GM21717 (cell line): Measurements from ENCODE around the gene LOXL4.

ENCODE experiments used
- ATAC-seq: cut with Tn5 transposase; IDR thresholded peaks from one replicate; pipeline ENCODE4 v1.9.1; 2021; ENCODE audit warnings: mild to moderate bottlenecking, moderate library complexity; ENCODE audit not compliant: unreplicated experiment

LOXL4 gene

GRCh38 chr10:98295907-98296306 lies 27.9 kb upstream of the LOXL4 start:
- no peak for ATAC-seq

GRCh38 chr10:98295401-98295811 lies 27.4 kb upstream of the LOXL4 start:
- ATAC-seq: peak; percentile 59

DNA sequence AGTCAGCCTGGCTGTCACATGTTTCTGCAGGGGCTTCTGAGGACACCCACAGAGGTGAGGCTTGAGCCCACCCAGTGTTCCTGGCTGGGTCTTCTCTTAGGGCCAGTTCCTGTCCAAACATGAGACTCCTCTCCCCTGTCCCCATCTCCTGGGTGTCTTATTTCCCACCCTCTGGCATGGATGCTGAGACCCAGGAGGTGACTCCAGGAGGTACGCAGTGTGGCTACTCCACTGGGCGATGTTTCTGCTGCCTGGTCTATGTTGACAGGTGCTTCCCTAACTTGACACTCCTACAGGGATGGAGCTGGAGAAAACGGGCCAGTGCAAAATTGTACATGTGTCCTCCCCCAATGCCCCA lies 26.3 kb upstream of the LOXL4 start:
- ATAC-seq: no peak

GRCh38 chr10:98293550-98294269 lies 25.7 kb upstream of the LOXL4 start:
- no peak for ATAC-seq

DNA sequence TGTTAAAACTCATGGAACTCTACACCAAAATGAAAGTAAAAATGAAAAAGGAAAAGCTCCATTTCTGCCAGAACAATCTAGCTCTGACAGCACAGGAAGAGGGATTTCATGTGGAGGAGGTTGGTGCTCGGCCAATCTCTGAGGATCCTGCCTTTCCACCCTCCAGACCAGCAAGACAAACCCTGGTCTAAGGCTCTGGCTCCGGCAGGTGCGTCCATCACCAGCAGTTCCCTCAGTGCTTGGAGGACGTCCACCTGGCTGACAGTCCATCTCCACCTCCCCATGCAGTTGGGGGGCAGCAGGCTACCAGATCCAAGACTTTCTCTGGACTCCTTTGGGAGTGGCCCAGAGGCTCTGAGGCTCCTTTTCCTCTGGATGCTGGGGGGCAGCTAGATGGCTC lies 25.0 kb upstream of the LOXL4 start:
- ATAC-seq: no peak

GRCh38 chr10:98289802-98290209 lies 21.8 kb upstream of the LOXL4 start:
- no peak for ATAC-seq

- ATAC-seq: no peak
Observed at GRCh38 chr10:98287321-98287720, 19.3 kb upstream of the LOXL4 start.

DNA sequence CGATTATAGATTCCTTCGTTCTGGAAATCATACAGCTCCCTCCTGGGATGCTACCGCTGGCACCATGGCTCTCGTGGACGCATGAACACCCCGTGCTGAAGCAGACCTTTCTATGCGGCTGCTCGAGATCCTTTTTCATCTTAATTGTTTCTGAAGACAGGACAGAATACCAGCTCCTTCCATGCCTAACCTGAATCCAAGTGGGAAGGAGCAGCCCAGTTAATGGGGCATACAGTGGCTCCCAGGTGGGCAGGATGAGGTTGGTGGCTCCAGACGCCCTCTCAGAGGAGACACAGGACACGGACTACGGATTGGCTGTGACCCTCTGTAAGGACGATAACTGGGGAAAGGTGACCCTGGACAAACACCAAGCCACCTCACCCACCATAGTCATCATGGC lies 18.4 kb upstream of the LOXL4 start:
- no peak for ATAC-seq

DNA sequence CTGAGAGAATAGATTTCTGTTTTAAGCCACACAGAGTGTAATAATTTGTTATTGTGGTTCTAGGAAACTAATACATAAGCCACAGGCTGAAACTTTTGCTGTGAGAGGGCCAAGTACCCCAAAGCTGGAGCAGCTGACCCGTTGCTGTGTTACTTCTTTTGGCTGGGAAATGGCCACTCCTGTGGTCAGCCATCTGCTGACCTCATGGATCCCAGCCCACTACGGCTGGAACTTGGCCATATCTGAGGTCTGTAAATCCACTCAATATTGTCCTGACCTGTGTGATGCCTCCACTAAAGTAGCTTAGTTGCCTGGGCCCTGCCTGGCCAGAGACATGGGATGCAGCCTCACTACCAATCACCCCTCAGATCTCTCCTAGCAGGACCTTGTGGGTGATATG lies 17.4 kb upstream of the LOXL4 start:
- ATAC-seq: no peak

DNA sequence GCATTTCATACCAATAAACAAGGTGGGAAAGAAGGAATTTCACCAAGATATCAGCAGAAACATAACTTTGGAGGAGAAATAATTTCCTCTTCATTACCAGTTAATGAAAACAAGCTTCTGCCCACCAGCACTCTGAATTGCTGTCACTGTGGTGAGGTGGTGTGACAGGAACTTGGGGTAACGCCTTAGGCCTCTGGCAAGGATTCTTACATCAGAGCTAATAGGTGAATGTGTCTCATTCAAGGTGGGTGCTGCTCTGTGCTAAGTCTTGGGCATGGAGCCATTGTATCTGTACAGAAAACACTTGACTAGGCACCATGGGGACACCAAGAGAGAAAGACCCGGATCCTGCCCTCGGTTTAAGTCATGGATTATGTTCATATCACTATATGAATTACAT lies 8.3 kb upstream of the LOXL4 start:
- ATAC-seq: no peak

- ATAC-seq: no peak
Observed at GRCh38 chr10:98274562-98274961, 6.6 kb upstream of the LOXL4 start.

DNA sequence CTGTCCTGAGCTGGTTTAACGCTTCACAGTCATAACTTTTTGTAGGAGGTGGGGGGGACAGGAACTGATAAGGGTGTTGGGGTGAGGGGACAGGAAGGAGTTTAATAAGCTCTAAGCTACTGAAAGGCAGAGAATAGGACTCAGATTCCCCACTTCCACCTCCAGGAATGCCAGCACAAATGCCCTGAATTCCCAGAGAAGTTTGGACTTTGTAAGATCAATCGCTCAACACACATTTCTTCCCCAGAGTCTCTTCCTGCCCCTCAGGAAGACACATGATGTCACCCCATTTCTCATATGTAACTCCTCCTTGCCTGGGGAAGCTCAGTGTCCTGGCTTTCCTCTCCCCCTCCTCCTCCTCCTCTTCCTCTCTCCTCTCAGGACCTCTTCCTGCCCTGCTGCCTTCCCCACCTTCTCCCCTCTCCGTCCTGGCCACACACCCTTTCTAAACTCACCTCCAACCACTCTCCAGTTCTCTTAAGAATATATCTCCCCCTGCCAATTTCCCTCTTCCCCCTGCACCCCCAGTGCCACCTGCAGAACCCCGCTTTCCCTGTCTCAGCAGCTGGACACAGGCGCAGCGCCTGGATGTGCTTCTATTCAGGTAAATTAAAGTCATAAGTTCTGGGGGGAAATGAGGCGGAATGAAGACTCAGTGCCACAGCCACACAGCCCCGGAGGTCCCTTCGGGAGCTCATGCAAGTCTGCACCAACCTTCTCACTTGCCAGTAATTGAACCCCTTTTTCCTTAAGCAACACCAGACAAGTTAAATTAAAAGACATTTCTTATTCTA lies 5.3 kb upstream of the LOXL4 start:
- ATAC-seq: no peak

DNA sequence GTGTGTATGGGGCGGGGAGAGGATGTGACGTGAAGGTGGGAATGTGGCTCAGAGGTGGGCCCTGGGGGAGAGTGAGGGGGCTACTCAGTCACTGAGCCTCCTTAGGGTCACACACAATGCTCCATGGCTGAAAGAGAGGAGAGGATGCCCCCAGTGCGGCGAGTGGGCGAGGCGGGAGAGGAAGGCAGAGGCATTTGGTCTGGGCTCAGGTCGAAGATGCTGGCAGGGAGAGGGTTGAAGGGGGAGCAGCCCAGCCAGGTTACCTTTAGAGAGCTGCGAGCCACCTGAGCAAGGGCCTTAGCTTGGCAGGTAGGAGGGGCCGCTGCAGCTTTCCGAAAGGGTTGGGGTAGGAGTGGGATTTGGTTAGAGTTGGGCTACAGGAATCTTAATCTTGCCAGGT lies 4.7 kb upstream of the LOXL4 start:
- no peak for ATAC-seq

GRCh38 chr10:98272245-98272644 lies 4.3 kb upstream of the LOXL4 start:
- ATAC-seq: no peak

DNA sequence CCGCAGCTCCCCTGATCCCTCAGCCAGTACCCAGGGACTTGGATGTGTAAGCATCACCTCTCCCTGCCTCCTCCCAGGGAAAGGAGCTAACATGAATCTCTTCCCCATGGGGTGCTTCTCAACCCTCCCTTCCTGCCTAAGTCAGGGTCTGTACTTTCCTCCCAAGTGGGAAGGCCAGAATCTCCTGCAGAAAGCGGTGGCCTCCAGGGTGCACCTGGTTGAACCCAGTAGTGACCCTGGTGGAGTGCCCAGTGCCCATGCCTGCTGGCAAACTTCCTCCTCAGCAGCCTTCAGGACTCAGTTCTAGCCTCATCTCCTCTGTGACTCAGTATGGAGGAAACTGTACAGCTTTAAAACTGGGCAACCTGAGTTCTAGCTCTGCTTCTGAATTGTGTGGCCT lies 2.8 kb upstream of the LOXL4 start:
- ATAC-seq: no peak

GRCh38 chr10:98270073-98270740 lies 2.2 kb upstream of the LOXL4 start:
- no peak for ATAC-seq

GRCh38 chr10:98269435-98269912 lies 1.5 kb upstream of the LOXL4 start:
- no peak for ATAC-seq

DNA sequence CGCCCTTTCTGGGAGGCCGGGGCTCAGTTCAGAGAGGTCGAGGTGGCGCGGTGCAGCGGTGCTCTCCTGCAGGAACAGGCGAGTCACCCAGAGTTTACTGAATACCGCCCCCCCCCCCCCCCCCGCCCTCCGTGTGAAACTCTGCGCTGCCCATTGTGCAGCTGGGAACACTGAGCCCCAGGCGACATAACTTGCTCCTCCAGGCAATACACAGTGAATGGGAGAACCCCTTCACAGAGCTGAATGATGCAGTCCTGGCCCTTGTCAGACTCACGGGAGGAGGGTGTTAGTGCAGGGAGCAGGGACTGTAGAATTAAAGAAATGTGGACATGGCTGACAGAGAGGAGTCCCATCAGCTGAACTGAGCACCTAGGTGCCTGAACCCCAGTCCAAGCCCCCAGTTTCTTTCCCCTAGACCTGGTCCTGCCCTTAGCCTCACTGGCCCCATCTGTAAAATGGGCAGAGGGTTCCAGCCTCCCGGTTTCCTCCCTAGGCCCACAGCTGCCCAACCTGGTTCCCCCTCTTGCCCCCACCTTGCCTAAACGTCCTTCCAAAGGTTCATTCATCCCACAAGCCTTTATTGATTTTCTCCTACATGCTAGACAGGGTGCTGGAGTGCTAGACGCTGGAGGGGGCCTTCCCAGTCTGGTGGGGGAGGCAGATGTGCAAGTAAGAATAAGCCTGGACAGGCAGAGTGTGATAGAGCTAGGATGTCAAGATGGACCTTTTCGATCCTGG lies 869 bp upstream of the LOXL4 start:
- ATAC-seq: no peak

DNA sequence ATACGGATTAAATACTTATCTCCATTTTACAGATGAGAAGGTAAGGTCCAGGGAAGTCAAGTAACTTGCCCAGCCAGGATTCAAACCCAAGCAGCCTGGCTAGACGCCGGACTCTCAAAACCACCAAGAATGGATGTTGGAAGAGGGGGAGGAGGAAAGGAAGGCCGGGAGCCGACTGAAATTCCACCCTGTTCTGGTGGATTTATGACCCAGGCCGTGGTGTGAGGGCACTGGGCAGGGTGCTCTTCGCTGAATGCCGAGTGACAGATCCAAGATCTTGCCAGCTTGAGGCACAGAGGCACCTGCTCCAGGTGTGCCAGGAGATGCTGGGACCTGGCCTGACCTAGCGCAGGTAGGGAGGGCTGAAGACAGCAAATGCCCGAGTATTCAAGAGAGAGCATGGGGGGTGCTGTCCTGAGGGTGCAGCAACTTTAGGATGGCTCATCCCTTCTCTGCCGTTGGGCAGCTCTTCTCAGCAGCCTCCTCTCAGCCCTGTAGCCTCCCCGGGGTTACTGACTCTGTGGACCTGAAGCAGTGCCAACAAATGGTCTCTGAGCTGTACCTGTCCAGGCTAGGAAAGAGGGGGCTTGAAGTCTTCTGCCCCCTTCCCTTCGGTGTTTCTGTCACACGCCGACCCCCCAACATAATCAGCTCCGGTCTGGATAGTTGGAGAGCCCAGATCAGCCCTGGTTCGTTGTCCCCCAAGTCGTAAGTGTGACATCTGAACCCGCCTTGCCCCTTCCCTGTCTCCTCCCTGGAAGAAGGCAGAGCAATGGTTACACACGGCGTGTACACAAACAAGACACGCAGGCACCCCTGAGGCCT lies 713 bp downstream of the LOXL4 start:
- ATAC-seq: no peak

DNA sequence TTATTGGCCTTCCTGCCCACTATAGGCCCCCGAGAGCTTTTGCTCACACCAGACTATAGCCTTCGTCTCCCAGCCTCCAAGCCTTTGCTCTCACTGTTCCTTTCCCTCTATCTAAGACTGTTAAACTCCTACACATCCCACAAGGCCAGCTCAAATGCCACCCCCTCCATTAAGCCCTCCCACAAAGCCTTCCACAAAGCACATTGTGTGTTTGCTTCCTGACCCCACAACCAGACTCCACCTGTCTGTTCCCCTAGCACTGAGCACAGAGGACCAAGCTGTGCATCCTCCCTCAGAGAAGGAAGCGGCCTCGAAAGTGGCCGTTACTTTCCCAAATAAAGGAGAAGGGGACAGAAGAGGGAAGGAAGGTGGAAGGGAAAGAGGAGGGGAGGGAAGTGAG lies 1.3 kb downstream of the LOXL4 start:
- no peak for ATAC-seq
